ENCODE data around the gene SUGCT.

DNA sequence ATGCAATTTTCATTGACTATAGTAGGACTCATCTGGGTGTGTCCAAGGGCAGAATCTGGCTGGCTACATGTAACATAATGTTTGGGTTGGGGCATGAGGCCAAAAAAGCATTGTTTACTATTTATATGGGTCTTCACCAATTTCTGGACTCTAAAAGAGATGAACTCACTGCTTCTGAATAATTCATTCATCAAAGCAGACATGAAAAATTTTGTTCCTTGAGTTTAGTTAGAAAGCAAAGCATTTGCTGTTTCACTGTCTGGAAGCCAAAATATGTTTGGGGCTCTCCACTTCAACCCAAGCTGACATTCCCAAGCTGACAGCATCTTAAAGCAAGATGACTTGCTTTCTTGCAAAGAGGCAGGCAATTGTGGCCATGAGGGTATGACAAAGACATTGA lies 670.6 kb downstream of the SUGCT start:
- TF ChIP-seq, protein P1, sequence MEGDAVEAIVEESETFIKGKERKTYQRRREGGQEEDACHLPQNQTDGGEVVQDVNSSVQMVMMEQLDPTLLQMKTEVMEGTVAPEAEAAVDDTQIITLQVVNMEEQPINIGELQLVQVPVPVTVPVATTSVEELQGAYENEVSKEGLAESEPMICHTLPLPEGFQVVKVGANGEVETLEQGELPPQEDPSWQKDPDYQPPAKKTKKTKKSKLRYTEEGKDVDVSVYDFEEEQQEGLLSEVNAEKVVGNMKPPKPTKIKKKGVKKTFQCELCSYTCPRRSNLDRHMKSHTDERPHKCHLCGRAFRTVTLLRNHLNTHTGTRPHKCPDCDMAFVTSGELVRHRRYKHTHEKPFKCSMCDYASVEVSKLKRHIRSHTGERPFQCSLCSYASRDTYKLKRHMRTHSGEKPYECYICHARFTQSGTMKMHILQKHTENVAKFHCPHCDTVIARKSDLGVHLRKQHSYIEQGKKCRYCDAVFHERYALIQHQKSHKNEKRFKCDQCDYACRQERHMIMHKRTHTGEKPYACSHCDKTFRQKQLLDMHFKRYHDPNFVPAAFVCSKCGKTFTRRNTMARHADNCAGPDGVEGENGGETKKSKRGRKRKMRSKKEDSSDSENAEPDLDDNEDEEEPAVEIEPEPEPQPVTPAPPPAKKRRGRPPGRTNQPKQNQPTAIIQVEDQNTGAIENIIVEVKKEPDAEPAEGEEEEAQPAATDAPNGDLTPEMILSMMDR (conservative IDR thresholded peaks at IDR 0.05; ENCODE audit: low read length), result no peak
- no peak for TF ChIP-seq EZH2phosphoT487 (IDR thresholded peaks at IDR 0.05; ENCODE audit: borderline replicate concordance, low read depth, low read length)

All from OCI-LY7 (cell line).